Glomerular visceral epithelial cell (primary cell): Measurements from ENCODE around the gene SKIL.
"Not testable (repeated sequence)": the region's sequence is repeated elsewhere in the genome, so short reads cannot be mapped to it uniquely, and the experiment has no call there.

Experiments
- DNase-seq: peaks from one replicate; pipeline ENCODE4 v3.0.0-alpha.2; 2016; ENCODE audit errors: extremely low spot score

Gene SKIL, protein sequence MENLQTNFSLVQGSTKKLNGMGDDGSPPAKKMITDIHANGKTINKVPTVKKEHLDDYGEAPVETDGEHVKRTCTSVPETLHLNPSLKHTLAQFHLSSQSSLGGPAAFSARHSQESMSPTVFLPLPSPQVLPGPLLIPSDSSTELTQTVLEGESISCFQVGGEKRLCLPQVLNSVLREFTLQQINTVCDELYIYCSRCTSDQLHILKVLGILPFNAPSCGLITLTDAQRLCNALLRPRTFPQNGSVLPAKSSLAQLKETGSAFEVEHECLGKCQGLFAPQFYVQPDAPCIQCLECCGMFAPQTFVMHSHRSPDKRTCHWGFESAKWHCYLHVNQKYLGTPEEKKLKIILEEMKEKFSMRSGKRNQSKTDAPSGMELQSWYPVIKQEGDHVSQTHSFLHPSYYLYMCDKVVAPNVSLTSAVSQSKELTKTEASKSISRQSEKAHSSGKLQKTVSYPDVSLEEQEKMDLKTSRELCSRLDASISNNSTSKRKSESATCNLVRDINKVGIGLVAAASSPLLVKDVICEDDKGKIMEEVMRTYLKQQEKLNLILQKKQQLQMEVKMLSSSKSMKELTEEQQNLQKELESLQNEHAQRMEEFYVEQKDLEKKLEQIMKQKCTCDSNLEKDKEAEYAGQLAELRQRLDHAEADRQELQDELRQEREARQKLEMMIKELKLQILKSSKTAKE

DNA sequence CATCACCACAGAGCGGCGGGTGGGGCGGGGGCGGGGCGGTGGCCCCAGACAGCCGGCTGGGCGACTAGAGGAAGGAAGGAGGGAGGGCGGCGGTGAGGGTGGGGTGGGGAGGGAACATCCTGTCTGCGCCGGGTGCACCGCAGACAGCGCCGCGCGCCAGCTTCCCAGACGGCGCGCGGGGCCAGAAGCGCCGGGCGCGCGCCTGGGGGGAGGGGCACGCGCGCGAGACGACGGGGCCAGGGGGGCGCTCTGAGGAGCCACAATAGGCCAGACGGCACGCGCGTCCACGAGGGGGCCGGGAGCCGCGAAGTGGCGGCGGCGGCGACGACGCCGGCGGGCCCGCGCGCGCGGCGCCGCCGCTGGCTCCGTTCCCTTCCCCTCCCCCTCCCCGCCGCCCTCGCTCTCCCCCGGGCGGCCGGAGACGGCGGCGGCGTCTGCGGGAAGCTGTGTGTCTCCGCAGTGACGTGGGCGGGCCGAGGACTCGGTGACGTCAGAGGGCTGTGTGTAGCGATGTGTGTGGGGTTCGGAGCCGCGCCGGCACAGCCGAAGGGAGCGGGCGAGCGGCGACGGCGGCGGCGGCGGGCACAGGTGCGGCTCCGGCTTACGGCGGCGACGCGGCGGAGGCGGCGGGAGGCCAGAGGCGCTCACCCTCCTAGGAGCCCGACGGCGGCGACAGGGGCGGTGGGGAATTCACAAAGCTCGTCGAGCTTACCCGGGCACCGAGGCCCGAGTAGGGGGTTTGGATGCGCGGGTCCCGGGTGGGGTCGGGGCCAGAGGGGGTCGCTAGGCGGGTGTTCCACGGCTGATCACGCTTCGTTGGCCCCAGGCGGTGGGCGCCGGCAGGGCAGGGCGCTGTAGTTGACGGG is at the start of gene SKIL:
TSS of gene SKIL (plus strand) at position 540 of the 866 bp plus-strand sequence. CDS start 2,617 bp downstream, outside the sequence.
- peak; percentile 97 for DNase-seq

DNA sequence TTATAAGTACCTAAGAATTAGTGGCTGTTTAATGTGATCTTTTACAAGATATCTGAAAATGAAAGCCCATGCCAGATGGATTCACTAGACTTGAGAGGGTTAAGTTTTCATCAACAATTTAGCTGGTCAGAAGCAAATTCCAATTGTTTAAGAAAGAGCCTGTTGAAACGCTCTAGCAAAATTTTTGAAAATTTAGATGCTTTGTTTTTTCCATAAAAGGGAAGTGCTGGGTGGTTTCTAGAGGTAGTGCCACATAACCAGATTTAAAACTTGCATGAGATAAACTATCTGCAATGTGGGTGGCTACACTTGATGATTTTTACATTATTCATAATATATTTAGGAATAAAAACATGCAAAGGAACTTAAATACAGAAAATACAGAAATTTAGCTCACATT is 48.5 kb upstream of the SKIL start:
- DNase-seq, result no peak

- no peak for DNase-seq
These were observed 39.6 kb upstream of the SKIL start for GRCh38 chr3:170317954-170318353.

DNA sequence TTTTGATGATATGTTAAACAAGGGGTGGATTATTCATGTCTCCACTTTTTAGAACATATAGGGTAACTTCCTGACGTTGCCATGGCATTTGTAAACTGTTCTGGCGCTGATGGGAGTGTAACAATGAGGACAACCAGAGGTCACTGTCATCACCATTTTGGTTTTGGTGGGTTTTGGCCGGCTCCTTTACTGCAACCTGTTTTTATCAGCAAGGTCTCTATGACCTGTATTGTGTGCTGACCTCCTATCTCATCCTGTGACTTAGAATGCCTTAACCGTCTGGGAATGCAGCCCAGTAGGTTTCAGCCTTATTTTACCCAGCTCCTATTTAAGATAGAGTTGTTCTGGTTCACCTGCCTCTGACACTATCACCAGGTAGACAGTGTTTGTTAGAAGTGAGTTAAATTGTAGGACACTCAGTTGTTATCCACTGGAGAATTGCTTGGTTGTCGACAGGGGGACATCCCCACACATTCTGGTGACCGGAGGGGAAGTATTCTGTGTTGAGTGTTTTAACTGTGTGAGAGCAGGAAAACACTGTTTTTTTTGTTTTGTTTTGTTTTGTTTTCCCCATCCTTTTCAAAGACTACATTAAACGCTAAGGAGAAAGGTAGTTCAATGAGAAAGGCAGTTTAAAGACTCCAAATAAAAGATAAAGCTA is 36.9 kb upstream of the SKIL start:
- DNase-seq, result no peak

DNA sequence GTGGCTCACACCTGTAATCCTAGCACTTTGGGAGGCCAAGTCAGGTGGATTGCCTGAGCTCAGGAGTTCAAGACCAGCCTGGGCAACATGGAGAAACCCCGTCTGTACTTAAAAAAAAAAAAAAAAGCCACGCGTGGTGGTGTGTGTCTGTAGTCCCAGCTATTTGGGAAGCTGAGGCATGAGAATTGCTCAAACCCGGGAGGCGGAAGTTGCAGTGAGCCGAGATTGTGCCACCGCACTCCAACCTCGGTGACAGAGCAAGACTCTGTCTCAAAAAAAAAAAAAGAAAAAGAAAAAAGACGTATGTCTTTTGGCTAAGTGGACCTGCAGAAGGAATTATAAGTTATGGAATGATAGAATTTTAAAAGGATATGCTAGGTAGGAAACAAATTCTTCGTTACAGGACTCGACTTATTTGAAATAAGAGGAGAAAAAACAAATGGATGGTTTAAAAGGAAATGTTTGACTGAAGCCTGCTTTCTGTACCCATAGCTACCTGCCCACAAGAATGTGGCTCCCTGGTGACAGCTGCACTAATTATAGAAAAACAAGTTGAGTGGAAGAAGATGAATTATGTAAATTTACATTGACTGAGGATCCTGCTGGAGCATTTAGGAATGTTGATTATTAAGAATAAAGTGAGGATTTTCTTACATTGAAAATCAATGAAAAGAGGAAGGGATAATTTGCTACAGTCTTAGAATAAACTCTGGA is 36.0 kb upstream of the SKIL start:
- peak; percentile 39 for DNase-seq

- DNase-seq, result peak; percentile 16
These were observed 34.8 kb upstream of the SKIL start for GRCh38 chr3:170322566-170323269.

DNA sequence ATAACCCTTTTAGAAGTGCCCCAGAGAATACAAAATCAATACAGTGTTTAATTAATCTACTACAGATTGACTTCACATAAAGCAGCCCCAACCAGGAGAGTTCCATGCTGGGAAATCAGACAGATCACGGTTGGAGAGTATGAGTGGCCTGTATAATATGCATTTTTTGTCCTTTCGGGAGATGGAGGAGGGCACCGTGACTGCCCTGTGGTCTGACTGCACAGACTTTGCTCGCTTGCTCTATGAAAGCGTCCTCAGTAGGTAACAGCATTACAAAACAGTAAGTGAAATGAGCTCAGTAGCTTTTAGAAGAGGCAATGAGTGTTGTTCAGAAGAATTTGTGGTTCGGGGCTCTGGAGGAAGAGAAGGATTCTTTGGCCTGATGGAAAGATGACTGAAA is 34.2 kb upstream of the SKIL start:
- DNase-seq, result no peak

GRCh38 chr3:170324962-170325361 is 32.6 kb upstream of the SKIL start:
- DNase-seq, result no peak

- DNase-seq, result no peak
These were observed 30.3 kb upstream of the SKIL start for GRCh38 chr3:170327040-170327808.

GRCh38 chr3:170327868-170328548 is 29.5 kb upstream of the SKIL start:
- DNase-seq, result not testable (repeated sequence)

DNA sequence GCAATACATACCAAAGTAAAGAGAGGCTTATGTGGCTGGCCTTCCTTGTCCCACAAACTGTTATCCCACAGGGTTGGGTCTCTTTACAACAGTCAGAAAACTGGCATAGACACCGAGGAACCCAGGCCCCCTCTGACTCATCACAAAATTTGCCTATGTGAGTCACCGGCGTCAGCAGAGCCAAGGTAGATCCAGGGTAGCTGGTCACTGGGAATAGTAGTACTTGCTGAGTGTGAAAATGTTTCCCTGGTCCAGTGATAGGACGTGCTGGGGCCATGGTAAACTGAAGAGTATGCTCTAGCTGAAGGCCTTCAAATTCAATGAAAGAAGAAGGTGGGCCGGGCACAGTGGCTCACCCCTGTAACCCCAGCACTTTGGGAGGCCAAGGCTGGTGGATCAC is 27.1 kb upstream of the SKIL start:
- peak; percentile 49 for DNase-seq

DNA sequence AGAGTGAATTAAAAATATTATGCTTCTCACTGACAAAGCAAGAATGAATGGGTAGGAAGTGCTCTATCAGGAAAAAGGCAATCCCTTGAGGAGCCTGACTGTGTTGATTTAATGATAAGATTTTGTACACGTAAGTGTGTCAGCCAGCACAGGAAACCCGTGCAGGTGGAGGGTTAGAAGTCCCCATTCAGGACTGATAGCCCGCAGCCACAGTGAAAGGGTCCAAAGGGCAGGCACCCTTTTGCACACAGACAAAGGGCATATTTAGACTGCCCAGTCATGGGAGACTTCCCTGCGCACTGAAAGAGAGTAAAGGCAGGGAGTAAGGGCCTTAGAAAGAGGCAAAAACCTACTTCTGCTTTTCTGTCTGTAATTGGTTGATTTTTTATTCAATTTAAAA is 26.4 kb upstream of the SKIL start:
- no peak for DNase-seq

- DNase-seq, result no peak
These were observed 20.1 kb upstream of the SKIL start for GRCh38 chr3:170337420-170337819.

GRCh38 chr3:170338690-170339340 is 18.7 kb upstream of the SKIL start:
- DNase-seq, result no peak

GRCh38 chr3:170342273-170342672 is 15.2 kb upstream of the SKIL start:
- DNase-seq, result not testable (repeated sequence)

DNA sequence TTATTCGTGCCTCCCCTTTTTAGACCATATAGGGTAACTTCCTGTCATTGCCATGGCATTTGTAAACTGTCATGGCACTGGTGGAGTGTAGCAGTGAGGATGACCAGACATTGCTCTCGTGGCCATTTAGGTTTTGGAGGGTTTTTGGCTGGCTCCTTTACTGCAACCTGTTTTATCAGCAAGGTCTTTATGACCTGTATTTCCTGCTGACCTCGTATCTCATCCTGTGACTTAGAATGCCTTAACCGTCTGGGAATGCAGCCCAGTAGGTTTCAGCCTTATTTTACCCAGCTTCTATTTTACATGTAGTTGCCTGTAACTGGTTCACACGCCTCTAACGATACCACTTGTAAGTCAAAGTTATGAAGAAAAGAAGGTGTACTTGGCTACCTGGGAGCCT is 13.7 kb upstream of the SKIL start:
- not testable (repeated sequence) for DNase-seq

- no peak for DNase-seq
These were observed 12.5 kb upstream of the SKIL start for GRCh38 chr3:170344971-170345370.
